Panc1 (cell line): ENCODE measurements around the gene ZRANB1. TPM values are rescaled to one million over a fixed set of nuclear protein-coding genes. Genes with fewer than 3 reads are reported as not detected.

ENCODE experiments used
- ATAC-seq: fragments of 200-7000 bp; cut with Tn5 transposase; 2 replicates; pipeline ENCODE4 v1.9.1; 2020; ENCODE audit warnings: mild to moderate bottlenecking, moderate library complexity
- BruUV-seq: library from RNA; stranded (reverse); fragments of 400-500 nt; replicated peaks from 2 replicates; lab custom pipeline; 2021; lab: Mats Ljungman, UMichigan
- CTCF ChIA-PET: fragments of 300-600 bp; sonication (Branson Sonifier 250); formaldehyde crosslinking; loops from one replicate; lab custom pipeline; 2022; ENCODE audit warnings: antibody characterized with exemption; lab: Charles Lee
- POLR2A ChIA-PET: fragments of 300-600 bp; sonication (Branson Sonifier 250); formaldehyde crosslinking; loops from one replicate; lab custom pipeline; 2022; ENCODE audit warnings: antibody characterized with exemption; lab: Charles Lee
- DNase-seq: peaks from one replicate; pipeline ENCODE4 v3.0.0-alpha.2; 2010; ENCODE audit warnings: low read depth, low spot score
- H3K27ac ChIP-seq: 2 replicates; pipeline ENCODE4 v1.5.1; 2011; ENCODE audit warnings: mild to moderate bottlenecking, low read length, inconsistent platforms
- H3K27me3 ChIP-seq: fragments of 200-500 bp; sonication (Bioruptor generic); 2 replicates; pipeline ENCODE4 v1.6.0; 2014; ENCODE audit warnings: low read length, inconsistent platforms; ENCODE audit not compliant: control insufficient read depth, insufficient read depth
- H3K36me3 ChIP-seq: fragments of 200-500 bp; sonication (Bioruptor generic); 2 replicates; pipeline ENCODE4 v1.5.1; 2014; ENCODE audit warnings: inconsistent platforms, mild to moderate bottlenecking, low read length, moderate library complexity; ENCODE audit not compliant: control insufficient read depth, insufficient read depth
- H3K4me1 ChIP-seq: 2 replicates; pipeline ENCODE4 v1.5.1; 2011; ENCODE audit warnings: inconsistent platforms, mild to moderate bottlenecking, low read length, moderate library complexity; ENCODE audit not compliant: control insufficient read depth, insufficient read depth
- H3K4me3 ChIP-seq, 2 experiments: 2 replicates each; pipeline ENCODE4 v1.5.1; 2011 to 2012; ENCODE audit warnings: low read depth in 2 of 2, low read length in 2 of 2, mild to moderate bottlenecking in 2 of 2, inconsistent platforms in 1 of 2, moderate library complexity in 1 of 2
- H3K9me3 ChIP-seq: fragments of 200-500 bp; sonication (Bioruptor generic); 2 replicates; pipeline ENCODE4 v1.5.1; 2014; ENCODE audit warnings: low read depth, mild to moderate bottlenecking, inconsistent platforms, low read length, moderate library complexity; ENCODE audit not compliant: control insufficient read depth, insufficient read depth
- CTCF ChIP-seq: fragments of 450-650 bp; IDR thresholded peaks from 2 replicates; pipeline ENCODE4 v1.5.1; 2017; ENCODE audit warnings: mild to moderate bottlenecking
- POLR2AphosphoS5 ChIP-seq: IDR thresholded peaks from 2 replicates; pipeline ENCODE4 v1.6.1; 2012; ENCODE audit warnings: mild to moderate bottlenecking, low read depth, low read length, moderate library complexity
- REST ChIP-seq, 2 experiments: IDR thresholded peaks; 2 replicates each; pipeline ENCODE4 v1.6.1; 2011 to 2012; ENCODE audit warnings: low read depth in 2 of 2, control low read depth in 1 of 2, low read length in 1 of 2, mild to moderate bottlenecking in 1 of 2, moderate library complexity in 1 of 2; ENCODE audit not compliant: insufficient read depth in 1 of 2
- SIN3A ChIP-seq: IDR thresholded peaks from 2 replicates; pipeline ENCODE4 v1.6.1; 2012; ENCODE audit warnings: low read depth, mild to moderate bottlenecking, low read length, moderate library complexity, borderline replicate concordance; ENCODE audit not compliant: insufficient read depth
- TCF7L2 ChIP-seq: IDR thresholded peaks from 2 replicates; pipeline ENCODE4 v1.6.1; 2011; ENCODE audit warnings: mild to moderate bottlenecking, low read depth, low read length, inconsistent platforms
- in situ Hi-C: cut with HindIII; loops from 2 replicates; pipeline ENCODE4 v1.10.0; 2016; ENCODE audit warnings: low sequenced_read_pairs, low pct_unique_long_range_greater_than_20kb
- intact Hi-C: fragments of 100-400 bp; cut with micrococcal nuclease; formaldehyde crosslinking; loops from one replicate; pipeline ENCODE4 v1.10.0; 2022; ENCODE audit not compliant: unreplicated experiment
- total RNA-seq: library from RNA; stranded (reverse); gene quantifications from one replicate; pipeline ENCODE4 v1.2.1, GENCODE V29; 2021; ENCODE audit not compliant: unreplicated experiment

ZRANB1 gene
- total RNA-seq, 1 experiment from 2014 or later = 23.2 TPM

GRCh38 chr10:125032474-125033020, 90.6 kb downstream of the ZRANB1 start:
- DNase-seq (no peak), ATAC-seq (no peak)
- in situ Hi-C loops = no loop called here
- Histone ChIP-seq H3K36me3 (peaks cover 2% of the 10 kb centered on the region; the same call in 1 of the 2 replicates), H3K9me3 (no peaks in the 10 kb centered on the region), H3K27ac (no peak overlapping the region), H3K4me3 (no peak overlapping the region), H3K4me1 (peaks cover 29% of the 10 kb centered on the region), H3K27me3 (no peaks in the 10 kb centered on the region)
- no peak for TF ChIP-seq CTCF
- no peak for TF ChIP-seq TCF7L2
- no peak for TF ChIP-seq REST (IDR thresholded peaks at IDR 0.05; ENCODE audit: insufficient read depth in 1 of 2, low read depth in 2 of 2, low read length in 1 of 2)
- no peak for TF ChIP-seq SIN3A
- TF ChIP-seq POLR2AphosphoS5 = no peak
- intact Hi-C loops = no loop called here
- BruUV-seq = no TSS peak
- POLR2A ChIA-PET = no interaction called here
- CTCF ChIA-PET = interaction anchor here (1.1 kb wide), 1 partner anchor 16 kb away, joined by 3 read pairs; no protein-coding TSS in a partner anchor

- DNase-seq (no peak), ATAC-seq (no peak)
- Histone ChIP-seq H3K27ac (no peak overlapping the region), H3K9me3 (no peaks in the 10 kb centered on the region), H3K4me3 (no peak overlapping the region), H3K36me3 (peaks cover 2% of the 10 kb centered on the region; the same call in 1 of the 2 replicates), H3K4me1 (peaks cover 32% of the 10 kb centered on the region), H3K27me3 (no peaks in the 10 kb centered on the region)
- no peak for TF ChIP-seq TCF7L2
- TF ChIP-seq CTCF = no peak
- TF ChIP-seq POLR2AphosphoS5 = no peak
- TF ChIP-seq REST (IDR thresholded peaks at IDR 0.05; ENCODE audit: insufficient read depth in 1 of 2, low read depth in 2 of 2, low read length in 1 of 2) = no peak
- TF ChIP-seq SIN3A = no peak
- CTCF ChIA-PET = no interaction called here
- intact Hi-C loops = no loop called here
- POLR2A ChIA-PET = no interaction called here
- in situ Hi-C loops = no loop called here
- no TSS peak for BruUV-seq
Measured at GRCh38 chr10:125033146-125033924, 91.4 kb downstream of the ZRANB1 start.
